ENCODE measurements around the gene UCHL3. TPM values are rescaled to one million over a fixed set of nuclear protein-coding genes. Genes with fewer than 3 reads are reported as not detected.

The UCHL3 gene
- total and polyA plus RNA-seq, 2 of the 4 experiments (the other 2 are of a cell fraction), result 63.8 to 68.3 TPM

DNA sequence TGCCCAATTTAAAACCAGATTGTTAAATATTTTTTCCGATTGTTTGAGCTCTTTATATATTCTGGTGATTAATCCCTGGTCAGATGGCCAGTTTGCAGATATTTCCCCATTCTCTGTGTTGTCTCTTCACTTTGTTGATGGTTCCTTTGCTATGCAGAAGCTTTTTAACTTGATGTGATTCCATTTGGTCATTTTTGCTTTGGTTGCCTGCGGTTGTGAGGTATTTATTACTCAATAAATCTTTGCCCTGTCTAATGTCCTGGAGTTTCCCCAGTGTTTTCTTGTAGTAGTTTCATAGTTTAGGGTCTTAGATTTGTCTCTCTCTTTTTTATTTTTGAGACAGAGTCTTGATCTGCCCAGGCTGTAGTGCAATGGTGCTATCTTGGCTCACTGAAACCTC lies 62.8 kb downstream of the UCHL3 start:
- no peak overlapping the region for H2AK5ac ChIP-seq (ENCODE audit: low read depth, low read length)
- no CpG with 5 or more reads among the region's 2 CpGs for WGBS, 2 experiments (ENCODE audit: extremely low coverage in 2 of 2, insufficient read length in 1 of 2)
- no peak overlapping the region for H3K18ac ChIP-seq (ENCODE audit: low read depth, low read length)
- no peaks in the 10 kb centered on the region for H3K9me3 ChIP-seq (ENCODE audit: control insufficient read depth, insufficient read depth, low read length)
- no peaks in the 10 kb centered on the region for H4K20me1 ChIP-seq (ENCODE audit: insufficient read depth, low read length)
- no peak overlapping the region for H4K91ac ChIP-seq (ENCODE audit: insufficient read depth, low read depth, low read length)
- POLR2A ChIA-PET (ENCODE audit: unreplicated experiment), result no interaction called here
- H3K4me2 ChIP-seq (ENCODE audit: low read depth, low read length), result no peak overlapping the region
- H3K27ac ChIP-seq (ENCODE audit: insufficient read depth, low read length), result no peak overlapping the region
- H2AFZ ChIP-seq (replicated peaks; ENCODE audit: low read length, poor library complexity), result no peak overlapping the region
- no peak overlapping the region for H4K5ac ChIP-seq (ENCODE audit: low read depth, low read length)
- H2AK9ac ChIP-seq (replicated peaks; ENCODE audit: low read depth, low read length, poor library complexity), result no peak overlapping the region
- no peak overlapping the region for H3K56ac ChIP-seq (ENCODE audit: extremely low read depth, insufficient read depth, low read length)
- no peaks in the 10 kb centered on the region for H3K36me3 ChIP-seq (ENCODE audit: control insufficient read depth, insufficient read depth, low read length)
- ATAC-seq (ENCODE audit: low read depth), result no peak; the same call in 1 of the 2 replicates
- H3K14ac ChIP-seq (replicated peaks; ENCODE audit: low read depth, low read length), result no peak overlapping the region
- H2BK5ac ChIP-seq (ENCODE audit: low read depth, low read length, poor library complexity, severe bottlenecking), result no peak overlapping the region
- no peak overlapping the region for H3K4me3 ChIP-seq (ENCODE audit: insufficient read depth, low read depth, low read length)
- H2BK20ac ChIP-seq (ENCODE audit: low read depth, low read length), result no peak overlapping the region
- no TSS peak for BruUV-seq (replicated peaks)
- CTCF ChIA-PET, result no interaction called here
- peak; percentile 43 for DNase-seq
- TF ChIP-seq CEBPB (IDR thresholded peaks at IDR 0.05; ENCODE audit: low read depth, low read length) (no peak), MAFK (IDR thresholded peaks at IDR 0.05; ENCODE audit: low read depth, low read length) (no peak)
- TF ChIP-seq, protein P1, sequence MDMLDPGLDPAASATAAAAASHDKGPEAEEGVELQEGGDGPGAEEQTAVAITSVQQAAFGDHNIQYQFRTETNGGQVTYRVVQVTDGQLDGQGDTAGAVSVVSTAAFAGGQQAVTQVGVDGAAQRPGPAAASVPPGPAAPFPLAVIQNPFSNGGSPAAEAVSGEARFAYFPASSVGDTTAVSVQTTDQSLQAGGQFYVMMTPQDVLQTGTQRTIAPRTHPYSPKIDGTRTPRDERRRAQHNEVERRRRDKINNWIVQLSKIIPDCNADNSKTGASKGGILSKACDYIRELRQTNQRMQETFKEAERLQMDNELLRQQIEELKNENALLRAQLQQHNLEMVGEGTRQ (IDR thresholded peaks at IDR 0.05; ENCODE audit: low read depth, low read length), result no peak
- H3K79me1 ChIP-seq (ENCODE audit: low read depth in 1 of 2, low read length in 2 of 2), result peaks cover 0 to 2% of the 10 kb centered on the region in 2 experiments; a peak in 1 of 4 replicates
- H3K9me1 ChIP-seq (ENCODE audit: insufficient read depth, low read length), result no peaks in the 10 kb centered on the region
- H3K9ac ChIP-seq (ENCODE audit: low read depth, low read length), result no peak overlapping the region
- no peak overlapping the region for H4K8ac ChIP-seq (ENCODE audit: low read depth in 2 of 2, low read length in 2 of 2)
- dilution Hi-C loops (cut with HindIII; ENCODE audit: low sequenced_read_pairs, unreplicated experiment), result no loop called here
- no peak overlapping the region for H3K23ac ChIP-seq (ENCODE audit: low read depth, low read length)
- no peak overlapping the region for H2BK15ac ChIP-seq (ENCODE audit: low read depth, low read length)
- H3K4me1 ChIP-seq (ENCODE audit: control insufficient read depth, insufficient read depth, low read length), result no peaks in the 10 kb centered on the region
- intact Hi-C loops (cut with micrococcal nuclease), result no loop called here
- no peaks in the 10 kb centered on the region for H3K27me3 ChIP-seq (ENCODE audit: control insufficient read depth, insufficient read depth, low read length)
- no peak overlapping the region for H3K4ac ChIP-seq (ENCODE audit: low read depth, low read length)
- in situ Hi-C loops (cut with MboI; ENCODE audit: low sequenced_read_pairs), result no loop called here
- H2BK120ac ChIP-seq (ENCODE audit: low read depth, low read length), result no peak overlapping the region
